NCI-H748 treated with DMSO at 0.1 percent for 48 hours (cell line): ENCODE data around the gene PCED1A.
"Not testable (repeated sequence)": the region's sequence is repeated elsewhere in the genome, so short reads cannot be mapped to it uniquely, and the experiment has no call there.

Source experiments
- DNase-seq: peaks from one replicate; lab custom pipeline; 2025; lab: John Stamatoyannopoulos, UW

Gene PCED1A

GRCh38 chr20:2826655-2827054 is 13.8 kb downstream of the PCED1A start:
- DNase-seq: no peak

GRCh38 chr20:2825761-2826160 is 14.7 kb downstream of the PCED1A start:
- no peak for DNase-seq

GRCh38 chr20:2822073-2822472 is 18.4 kb downstream of the PCED1A start:
- no peak for DNase-seq

- DNase-seq: no peak
Observed at GRCh38 chr20:2820896-2821869, 19.3 kb downstream of the PCED1A start.

GRCh38 chr20:2820084-2820895 is 20.2 kb downstream of the PCED1A start:
- no peak for DNase-seq

- no peak for DNase-seq
Observed at GRCh38 chr20:2817891-2818595, 22.4 kb downstream of the PCED1A start.

- DNase-seq: no peak
Observed at GRCh38 chr20:2817341-2817726, 23.1 kb downstream of the PCED1A start.

GRCh38 chr20:2816583-2817340 is 23.7 kb downstream of the PCED1A start:
- DNase-seq: no peak

- DNase-seq: no peak
Observed at GRCh38 chr20:2816030-2816582, 24.3 kb downstream of the PCED1A start, which contains the start of gene TMEM239. TSS of gene TMEM239 (plus strand) at chr20:2816364. CDS start at chr20:2816555, 191 bp downstream.

- DNase-seq: no peak
Observed at GRCh38 chr20:2815242-2815900, 25.1 kb downstream of the PCED1A start.

GRCh38 chr20:2814587-2815051 is 25.8 kb downstream of the PCED1A start, which contains the start of gene C20orf141:
TSS of gene C20orf141 (plus strand) at chr20:2814987. CDS start at chr20:2815185, 198 bp downstream.
- no peak for DNase-seq

GRCh38 chr20:2814076-2814475 is 26.4 kb downstream of the PCED1A start:
- no peak for DNase-seq

GRCh38 chr20:2812189-2812588 is 28.3 kb downstream of the PCED1A start:
- no peak for DNase-seq

- no peak for DNase-seq
Observed at GRCh38 chr20:2809690-2810089, 30.8 kb downstream of the PCED1A start.

GRCh38 chr20:2807929-2808328 is 32.5 kb downstream of the PCED1A start:
- DNase-seq: not testable (repeated sequence)

GRCh38 chr20:2807019-2807418 is 33.4 kb downstream of the PCED1A start:
- DNase-seq: no peak

GRCh38 chr20:2806351-2806701 is 34.1 kb downstream of the PCED1A start:
- DNase-seq: no peak

GRCh38 chr20:2805689-2806350 is 34.6 kb downstream of the PCED1A start:
- DNase-seq: no peak

GRCh38 chr20:2804852-2805688 is 35.4 kb downstream of the PCED1A start:
- DNase-seq: no peak
